ENCODE data around the gene HECW1.

DNA sequence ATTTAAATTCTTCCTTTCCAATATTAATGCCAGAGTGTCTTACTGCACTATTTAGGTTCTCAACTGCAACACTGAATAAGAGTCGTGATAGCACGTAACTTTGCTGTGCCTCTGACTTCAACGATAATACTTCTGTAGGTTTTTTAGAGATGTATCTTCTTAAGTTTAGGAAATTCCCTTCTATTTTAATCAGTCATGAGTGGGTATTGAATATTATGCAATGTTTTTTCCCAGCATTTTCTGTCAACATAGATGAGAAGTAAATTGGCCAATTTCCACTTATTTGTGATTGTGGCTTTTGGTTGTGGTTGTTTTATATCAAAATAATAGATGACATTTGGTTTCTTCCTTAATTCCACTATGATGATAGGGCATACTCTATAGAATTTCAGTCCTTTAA is 463.8 kb downstream of the HECW1 start:
- no peak for TF ChIP-seq ZNF274 (IDR thresholded peaks at IDR 0.05; ENCODE audit: borderline replicate concordance, extremely low read depth, low read length)
- TF ChIP-seq, protein P1, sequence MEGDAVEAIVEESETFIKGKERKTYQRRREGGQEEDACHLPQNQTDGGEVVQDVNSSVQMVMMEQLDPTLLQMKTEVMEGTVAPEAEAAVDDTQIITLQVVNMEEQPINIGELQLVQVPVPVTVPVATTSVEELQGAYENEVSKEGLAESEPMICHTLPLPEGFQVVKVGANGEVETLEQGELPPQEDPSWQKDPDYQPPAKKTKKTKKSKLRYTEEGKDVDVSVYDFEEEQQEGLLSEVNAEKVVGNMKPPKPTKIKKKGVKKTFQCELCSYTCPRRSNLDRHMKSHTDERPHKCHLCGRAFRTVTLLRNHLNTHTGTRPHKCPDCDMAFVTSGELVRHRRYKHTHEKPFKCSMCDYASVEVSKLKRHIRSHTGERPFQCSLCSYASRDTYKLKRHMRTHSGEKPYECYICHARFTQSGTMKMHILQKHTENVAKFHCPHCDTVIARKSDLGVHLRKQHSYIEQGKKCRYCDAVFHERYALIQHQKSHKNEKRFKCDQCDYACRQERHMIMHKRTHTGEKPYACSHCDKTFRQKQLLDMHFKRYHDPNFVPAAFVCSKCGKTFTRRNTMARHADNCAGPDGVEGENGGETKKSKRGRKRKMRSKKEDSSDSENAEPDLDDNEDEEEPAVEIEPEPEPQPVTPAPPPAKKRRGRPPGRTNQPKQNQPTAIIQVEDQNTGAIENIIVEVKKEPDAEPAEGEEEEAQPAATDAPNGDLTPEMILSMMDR (IDR thresholded peaks at IDR 0.05; ENCODE audit: control extremely low read depth in 1 of 3, insufficient read depth in 1 of 3, low read depth in 1 of 3, low read length in 3 of 3), result no peak
- no peak for TF ChIP-seq POLR2A (IDR thresholded peaks at IDR 0.05; ENCODE audit: control extremely low read depth in 1 of 2, low read depth in 2 of 2, low read length in 2 of 2)
- no peak for TF ChIP-seq EZH2 (IDR thresholded peaks at IDR 0.05; ENCODE audit: low read depth, low read length, severe bottlenecking)
- no peak for TF ChIP-seq YY1 (IDR thresholded peaks at IDR 0.05; ENCODE audit: low read depth, low read length)
- TF ChIP-seq JUND (IDR thresholded peaks at IDR 0.05; ENCODE audit: low read length), result no peak
- no peak for TF ChIP-seq GABPA (IDR thresholded peaks at IDR 0.05; ENCODE audit: borderline replicate concordance, insufficient read depth, low read length)
- TF ChIP-seq CEBPB (IDR thresholded peaks at IDR 0.05; ENCODE audit: low read depth, low read length), result no peak
- TF ChIP-seq SIRT6 (IDR thresholded peaks at IDR 0.05; ENCODE audit: low read length), result no peak
- TF ChIP-seq, protein P2, sequence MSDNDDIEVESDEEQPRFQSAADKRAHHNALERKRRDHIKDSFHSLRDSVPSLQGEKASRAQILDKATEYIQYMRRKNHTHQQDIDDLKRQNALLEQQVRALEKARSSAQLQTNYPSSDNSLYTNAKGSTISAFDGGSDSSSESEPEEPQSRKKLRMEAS (IDR thresholded peaks at IDR 0.05), result no peak

Measured in H1 (cell line).